Measurements from ENCODE around the gene RYR2. TPM values are rescaled to one million over a fixed set of nuclear protein-coding genes. Genes with fewer than 3 reads are reported as not detected.

RYR2 gene
- polyA plus RNA-seq, 1 experiment, result not detected

DNA sequence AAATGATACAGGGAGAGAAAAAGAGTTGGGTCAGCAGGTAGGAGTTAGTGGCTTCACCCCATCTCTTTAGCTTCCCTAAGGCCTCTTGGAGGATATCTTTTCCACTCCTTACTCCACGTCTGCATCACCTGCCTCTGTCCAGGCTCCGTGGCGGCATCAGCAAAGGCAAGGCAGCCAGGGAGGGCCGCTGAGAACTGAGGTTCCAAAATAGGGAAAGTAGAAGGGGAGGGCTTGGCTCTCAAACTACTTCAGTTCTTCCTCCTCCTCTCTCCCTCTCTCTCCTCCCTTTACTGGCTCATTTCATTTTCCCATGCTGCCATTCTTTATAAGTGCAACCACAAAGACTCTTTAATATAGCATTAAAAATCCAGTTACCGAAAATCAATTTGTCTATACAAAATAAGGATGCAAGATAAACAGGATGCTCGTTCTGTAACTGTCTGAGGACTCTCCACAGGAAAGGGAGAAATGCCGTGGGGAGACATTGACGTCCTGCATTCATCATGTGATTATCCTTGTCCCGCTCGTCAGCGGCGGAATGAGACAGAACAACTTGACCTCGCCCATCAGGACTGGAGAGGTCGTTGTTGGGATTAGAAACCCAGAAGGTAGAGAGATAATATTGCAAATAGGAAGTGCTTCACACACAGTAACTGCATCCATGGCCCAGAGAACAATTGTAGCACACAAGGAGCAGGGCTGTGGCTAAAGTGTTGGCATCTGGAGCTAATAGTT is 34.7 kb upstream of the RYR2 start:
- H3K27me3 ChIP-seq (ENCODE audit: control insufficient read depth, insufficient read depth, low read length), result no peaks in the 10 kb centered on the region
- TF ChIP-seq CTCF (IDR thresholded peaks at IDR 0.05; ENCODE audit: low read depth, low read length), result no peak
- no peak overlapping the region for H3K4me3 ChIP-seq (ENCODE audit: low read depth, low read length)
- no peak overlapping the region for H3K27ac ChIP-seq (ENCODE audit: low read depth, low read length)
- POLR2A ChIA-PET, result no interaction called here
- H3K9me3 ChIP-seq (ENCODE audit: control insufficient read depth, insufficient read depth, low read length), result peaks cover 15% of the 10 kb centered on the region
- DNase-seq (ENCODE audit: low read depth, low spot score), result no peak
- CTCF ChIA-PET, result no interaction called here

- Histone ChIP-seq H3K27me3 (ENCODE audit: control insufficient read depth, insufficient read depth, low read length) (no peaks in the 10 kb centered on the region), H3K4me3 (ENCODE audit: low read depth, low read length) (no peak overlapping the region), H3K9me3 (ENCODE audit: control insufficient read depth, insufficient read depth, low read length) (peaks cover 10% of the 10 kb centered on the region), H3K27ac (ENCODE audit: low read depth, low read length) (no peak overlapping the region)
- ChIA-PET POLR2A (no interaction called here), CTCF (no interaction called here)
- no peak for TF ChIP-seq CTCF (IDR thresholded peaks at IDR 0.05; ENCODE audit: low read depth, low read length)
- no peak for DNase-seq (ENCODE audit: low read depth, low spot score)
Observed at GRCh38 chr1:237009611-237010010, 32.4 kb upstream of the RYR2 start.

DNA sequence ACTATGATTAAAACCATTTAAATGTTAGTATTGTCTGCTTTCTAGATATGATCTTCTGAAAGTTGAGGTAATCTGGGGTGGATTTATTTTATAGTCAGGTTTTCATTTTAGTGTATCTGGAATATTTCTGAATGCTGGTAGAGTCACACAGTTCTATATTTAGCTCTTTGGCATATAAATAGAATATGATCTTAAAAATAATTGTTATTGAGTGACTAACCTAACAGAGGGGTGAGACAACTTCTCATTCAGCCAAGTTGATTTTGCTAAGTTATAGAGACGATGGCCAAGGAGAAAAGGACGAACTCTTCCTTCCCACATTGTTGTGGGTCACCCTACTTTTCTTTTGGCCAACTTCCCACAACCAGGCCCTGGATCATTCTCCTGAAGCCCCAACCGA is 30.6 kb upstream of the RYR2 start:
- Histone ChIP-seq H3K9me3 (ENCODE audit: control insufficient read depth, insufficient read depth, low read length) (peaks cover 10% of the 10 kb centered on the region), H3K27ac (ENCODE audit: low read depth, low read length) (no peak overlapping the region), H3K27me3 (ENCODE audit: control insufficient read depth, insufficient read depth, low read length) (no peaks in the 10 kb centered on the region), H3K4me3 (ENCODE audit: low read depth, low read length) (no peak overlapping the region)
- ChIA-PET CTCF (no interaction called here), POLR2A (no interaction called here)
- no peak for DNase-seq (ENCODE audit: low read depth, low spot score)
- no peak for TF ChIP-seq CTCF (IDR thresholded peaks at IDR 0.05; ENCODE audit: low read depth, low read length)

GRCh38 chr1:237012361-237012760 is 29.6 kb upstream of the RYR2 start:
- no peak for TF ChIP-seq CTCF (IDR thresholded peaks at IDR 0.05; ENCODE audit: low read depth, low read length)
- no peak for DNase-seq (ENCODE audit: low read depth, low spot score)
- H3K4me3 ChIP-seq (ENCODE audit: low read depth, low read length), result no peak overlapping the region
- POLR2A ChIA-PET, result no interaction called here
- CTCF ChIA-PET, result no interaction called here
- no peak overlapping the region for H3K27ac ChIP-seq (ENCODE audit: low read depth, low read length)
- peaks cover 6% of the 10 kb centered on the region for H3K9me3 ChIP-seq (ENCODE audit: control insufficient read depth, insufficient read depth, low read length)
- no peaks in the 10 kb centered on the region for H3K27me3 ChIP-seq (ENCODE audit: control insufficient read depth, insufficient read depth, low read length)

- Histone ChIP-seq H3K27ac (ENCODE audit: low read depth, low read length) (no peak overlapping the region), H3K4me3 (ENCODE audit: low read depth, low read length) (no peak overlapping the region)
Observed at GRCh38 chr1:237012788-237013383, 29.1 kb upstream of the RYR2 start.

More at GRCh38 chr1:237012788-237013383, 29.1 kb upstream of the RYR2 start:
- ChIA-PET POLR2A (no interaction called here), CTCF (no interaction called here)
- H3K9me3 ChIP-seq (ENCODE audit: control insufficient read depth, insufficient read depth, low read length), result peaks cover 3% of the 10 kb centered on the region; the same call in 1 of the 2 replicates
- no peak for TF ChIP-seq CTCF (IDR thresholded peaks at IDR 0.05; ENCODE audit: low read depth, low read length)
- DNase-seq (ENCODE audit: low read depth, low spot score), result no peak
- H3K27me3 ChIP-seq (ENCODE audit: control insufficient read depth, insufficient read depth, low read length), result no peaks in the 10 kb centered on the region

Measured in AG04450 (cell line).